C4-2B (cell line): ENCODE measurements around the gene ALG1L2.
"Not testable (repeated sequence)": the region's sequence is repeated elsewhere in the genome, so short reads cannot be mapped to it uniquely, and the experiment has no call there.

Experiments used
- CTCF ChIP-seq: fragments of 450-650 bp; conservative IDR thresholded peaks from 2 replicates; pipeline ENCODE4 v1.5.1; 2017; ENCODE audit warnings: mild to moderate bottlenecking
- ZFX ChIP-seq: fragments of 450-650 bp; IDR thresholded peaks from 2 replicates; pipeline ENCODE4 v1.6.1; 2017

- TF ChIP-seq CTCF, ZFX: not testable (repeated sequence)
These were observed 38.7 kb downstream of the ALG1L2 start for GRCh38 chr3:130120291-130120690.
